ENCODE data around the gene CAMK2G.
"Not testable (repeated sequence)": the region's sequence is repeated elsewhere in the genome, so short reads cannot be mapped to it uniquely, and the experiment has no call there.

The CAMK2G gene

DNA sequence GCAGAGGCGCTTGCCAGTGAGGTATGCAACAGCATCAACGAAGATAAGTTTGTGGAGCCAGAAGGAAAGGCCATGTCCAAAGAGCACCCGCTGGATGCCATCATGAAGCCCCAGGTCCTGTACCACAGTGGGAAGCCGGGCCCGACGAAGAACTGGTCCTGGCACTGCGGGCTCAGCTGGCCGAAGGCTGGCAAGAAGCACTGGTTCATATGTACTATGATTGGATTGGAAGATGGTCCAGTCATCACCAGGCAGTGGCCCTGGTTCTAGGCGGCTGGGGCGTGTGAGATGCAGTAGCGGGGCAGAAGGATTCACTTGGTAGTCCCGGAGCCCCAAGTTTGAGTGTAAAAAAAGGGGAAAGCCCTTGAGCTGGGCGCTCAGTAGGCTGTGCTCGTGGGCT lies 66.9 kb downstream of the CAMK2G start:
- DNase-seq, result no peak

DNA sequence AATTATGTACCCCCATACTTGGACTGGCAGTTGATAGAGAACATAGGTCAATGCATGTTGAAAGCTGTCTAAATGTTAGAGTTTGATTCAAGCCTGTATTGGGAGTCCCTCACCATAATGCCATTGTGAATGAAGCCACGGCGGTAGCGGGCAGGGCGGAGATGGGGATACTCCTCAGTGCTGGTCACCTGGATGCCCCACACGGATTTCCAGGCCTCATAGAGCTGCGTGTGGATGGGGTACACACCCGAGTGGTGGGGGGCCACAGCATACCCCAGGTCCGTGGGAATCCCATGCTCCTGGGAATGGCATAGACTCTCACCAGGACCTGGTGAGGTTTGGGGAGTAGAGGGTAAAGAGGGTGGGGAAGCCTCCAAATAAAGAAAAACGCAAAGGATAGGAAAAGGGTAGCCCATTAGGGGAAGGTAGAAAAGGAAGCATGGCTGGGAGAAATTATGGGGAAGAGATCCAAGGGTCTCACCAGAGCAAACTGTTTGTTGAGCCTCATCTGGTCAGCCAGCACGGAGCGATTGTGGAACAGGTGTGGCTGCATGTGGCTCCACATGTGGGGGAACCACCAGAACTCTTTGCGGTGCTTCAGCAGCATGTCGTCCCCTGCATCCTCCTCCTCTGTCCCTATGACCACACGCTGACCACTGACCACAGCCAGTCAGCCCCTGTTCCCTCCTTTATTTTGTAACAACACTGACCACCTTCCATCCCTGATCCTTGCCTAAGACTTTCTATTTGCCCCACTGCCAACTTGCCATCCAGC lies 68.0 kb downstream of the CAMK2G start:
- no peak for DNase-seq

DNA sequence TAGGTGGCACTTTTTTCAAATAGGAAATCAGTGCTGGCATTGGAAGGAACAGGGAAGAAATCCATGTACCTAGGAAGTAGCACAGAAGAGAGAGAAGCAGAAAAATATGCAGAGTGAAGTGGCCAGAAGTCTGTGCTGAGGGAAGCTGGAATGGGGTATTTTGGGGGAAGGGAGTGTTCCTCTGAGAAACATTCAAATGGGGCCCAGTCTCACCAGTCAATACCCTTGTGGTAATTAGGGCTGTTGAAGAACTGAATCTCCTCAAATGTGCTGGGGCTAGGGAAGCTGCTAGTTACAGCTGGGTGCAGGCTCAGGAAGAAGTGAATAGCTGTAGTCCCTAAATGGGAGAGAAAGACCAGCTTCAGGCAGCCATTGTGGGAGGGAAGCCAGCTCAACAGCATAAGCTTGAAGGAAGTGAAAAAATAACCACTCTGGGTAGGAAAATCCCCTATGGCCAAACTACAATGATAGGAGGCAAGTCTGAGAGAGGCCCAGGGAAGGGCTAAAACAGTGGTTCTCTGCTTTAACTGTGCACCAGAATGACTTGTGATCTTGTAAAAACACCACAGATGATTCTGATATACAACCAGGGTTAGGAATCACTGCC lies 70.6 kb downstream of the CAMK2G start:
- no peak for DNase-seq

DNA sequence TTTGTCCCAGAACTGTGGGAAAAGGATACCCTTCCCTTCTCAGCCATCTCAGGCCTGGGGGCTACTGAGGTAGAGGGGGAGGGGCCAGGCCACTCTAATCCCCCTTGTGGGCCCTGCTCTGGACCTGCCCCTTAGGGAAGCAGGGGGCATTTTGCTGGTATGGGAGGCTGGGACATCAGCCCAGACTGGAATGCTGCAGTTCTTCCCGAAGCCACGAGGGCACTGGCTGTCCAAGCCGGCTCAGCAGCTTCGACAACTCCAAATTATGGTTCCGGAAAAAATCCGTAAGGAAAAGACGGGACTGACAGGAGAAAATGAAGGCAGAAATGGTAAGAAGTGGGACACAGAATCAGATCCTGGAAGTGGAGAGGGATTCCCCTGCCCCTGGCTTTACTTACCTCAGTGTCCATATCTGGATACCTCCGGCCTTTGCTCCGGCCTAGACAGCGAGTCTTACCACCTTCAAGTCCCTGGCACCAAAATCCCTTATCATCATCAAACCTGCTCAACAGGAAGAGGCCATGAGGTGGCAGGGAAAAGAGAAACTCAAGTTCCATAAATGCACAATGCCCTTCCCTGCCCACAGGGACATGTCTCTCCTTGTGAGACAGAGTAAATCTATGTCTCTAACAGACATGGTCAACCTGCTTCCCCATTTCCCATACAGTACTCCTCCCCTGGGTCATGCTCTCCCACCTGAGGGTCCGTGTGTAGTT lies 71.9 kb downstream of the CAMK2G start:
- no peak for DNase-seq

DNA sequence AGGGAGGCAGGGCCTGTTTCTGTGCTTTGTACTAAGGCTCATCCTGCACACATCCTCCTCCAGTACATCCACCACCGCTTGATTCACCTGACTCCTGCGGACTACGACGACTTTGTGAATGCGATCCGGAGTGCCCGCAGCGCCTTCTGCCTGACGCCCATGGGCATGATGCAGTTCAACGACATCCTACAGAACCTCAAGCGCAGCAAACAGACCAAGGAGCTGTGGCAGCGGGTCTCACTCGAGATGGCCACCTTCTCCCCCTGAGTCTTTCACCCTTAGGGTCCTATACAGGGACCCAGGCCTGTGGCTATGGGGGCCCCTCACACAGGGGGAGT lies 73.1 kb downstream of the CAMK2G start:
- DNase-seq, result no peak

DNA sequence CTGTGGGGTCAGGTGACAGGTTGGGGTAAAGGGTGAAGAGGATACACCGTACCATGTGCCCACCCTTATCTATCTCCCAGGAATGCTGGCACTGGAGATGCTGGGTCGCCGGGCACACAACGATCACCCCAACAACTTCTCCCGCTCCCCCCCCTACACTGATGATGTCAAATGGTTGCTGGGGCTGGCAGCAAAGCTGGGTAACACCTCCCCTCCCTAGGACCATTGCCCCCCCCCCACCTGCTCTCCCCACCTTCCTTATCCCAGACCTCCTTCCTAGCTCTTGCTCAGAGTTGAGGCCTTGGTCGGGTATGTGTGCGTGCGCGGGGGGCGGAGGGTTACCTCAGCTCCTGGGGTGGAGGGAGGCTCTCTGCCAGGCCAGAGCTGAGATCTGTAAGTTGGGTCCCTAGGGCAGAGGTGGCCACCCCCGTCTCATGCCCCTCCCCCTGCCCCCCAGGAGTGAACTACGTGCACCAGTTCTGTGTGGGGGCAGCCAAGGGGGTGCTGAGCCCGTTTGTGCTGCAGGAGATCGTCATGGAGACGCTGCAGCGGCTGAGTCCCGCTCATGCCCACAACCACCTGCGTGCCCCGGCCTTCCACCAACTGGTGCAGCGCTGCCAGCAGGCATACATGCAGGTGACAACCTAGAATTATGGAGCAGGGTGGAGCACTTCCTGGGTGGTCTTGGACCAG lies 73.6 kb downstream of the CAMK2G start:
- DNase-seq, result no peak

DNA sequence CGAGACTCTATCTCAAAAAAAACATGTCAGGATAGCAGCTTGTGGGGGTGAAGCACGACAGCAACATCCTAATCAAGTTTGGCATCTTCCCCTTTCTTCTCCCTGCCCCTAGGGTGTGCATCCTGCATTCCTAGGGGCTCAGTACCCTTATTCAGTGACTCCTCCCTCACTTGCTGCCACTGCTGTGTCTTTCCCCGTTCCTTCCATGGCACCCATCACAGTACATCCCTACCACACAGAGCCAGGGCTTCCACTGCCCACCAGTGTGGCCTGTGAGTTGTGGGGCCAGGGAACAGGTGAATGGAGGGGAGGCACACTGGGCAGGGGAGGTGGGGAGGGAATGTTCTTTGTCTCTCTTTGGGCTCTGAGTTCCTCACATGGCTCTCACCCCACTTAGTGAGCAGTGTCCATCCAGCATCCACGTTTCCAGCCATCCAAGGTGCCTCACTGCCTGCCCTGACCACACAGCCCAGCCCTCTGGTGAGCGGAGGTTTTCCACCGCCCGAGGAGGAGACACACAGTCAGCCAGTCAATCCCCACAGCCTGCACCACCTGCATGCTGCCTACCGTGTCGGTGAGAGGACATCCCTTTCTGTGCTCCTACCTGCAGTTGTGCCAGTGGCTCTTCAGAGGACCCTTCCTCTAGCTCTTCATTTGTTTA lies 74.3 kb downstream of the CAMK2G start:
- no peak for DNase-seq

DNA sequence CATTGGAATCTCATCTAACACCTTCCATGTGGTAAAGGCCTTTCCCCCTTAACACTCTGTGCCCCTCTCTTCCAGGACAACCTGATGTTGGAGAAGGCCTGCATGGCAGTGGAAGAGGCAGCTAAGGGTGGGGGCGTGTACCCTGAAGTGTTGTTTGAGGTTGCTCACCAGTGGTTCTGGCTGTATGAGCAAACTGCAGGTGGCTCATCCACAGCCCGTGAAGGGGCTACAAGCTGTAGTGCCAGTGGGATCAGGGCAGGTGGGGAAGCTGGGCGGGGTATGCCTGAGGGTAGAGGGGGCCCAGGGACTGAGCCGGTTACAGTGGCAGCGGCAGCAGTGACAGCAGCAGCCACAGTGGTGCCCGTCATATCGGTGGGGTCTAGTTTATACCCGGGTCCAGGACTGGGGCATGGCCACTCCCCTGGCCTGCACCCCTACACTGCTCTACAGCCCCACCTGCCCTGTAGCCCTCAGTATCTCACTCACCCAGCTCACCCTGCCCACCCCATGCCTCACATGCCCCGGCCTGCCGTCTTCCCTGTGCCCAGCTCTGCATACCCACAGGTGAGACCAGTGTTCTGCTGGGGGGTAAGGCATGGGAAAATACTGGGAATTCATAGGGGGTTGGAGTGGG lies 75.3 kb downstream of the CAMK2G start:
- DNase-seq, result no peak

DNA sequence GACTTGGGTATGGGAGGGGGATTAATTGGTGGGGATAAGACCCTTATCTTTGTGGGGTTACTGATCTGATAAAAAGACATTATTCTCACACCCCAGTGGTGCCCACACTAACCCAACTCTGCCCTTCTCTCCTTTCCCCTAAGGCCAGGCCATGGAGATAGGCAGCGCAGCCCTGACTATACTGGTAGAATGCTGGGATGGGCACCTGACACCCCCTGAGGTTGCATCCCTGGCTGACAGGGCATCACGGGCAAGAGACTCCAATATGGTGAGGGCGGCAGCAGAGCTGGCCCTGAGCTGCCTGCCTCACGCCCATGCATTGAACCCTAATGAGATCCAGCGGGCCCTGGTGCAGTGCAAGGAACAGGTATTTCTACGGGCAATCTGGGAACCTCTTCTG lies 76.3 kb downstream of the CAMK2G start:
- no peak for DNase-seq

DNA sequence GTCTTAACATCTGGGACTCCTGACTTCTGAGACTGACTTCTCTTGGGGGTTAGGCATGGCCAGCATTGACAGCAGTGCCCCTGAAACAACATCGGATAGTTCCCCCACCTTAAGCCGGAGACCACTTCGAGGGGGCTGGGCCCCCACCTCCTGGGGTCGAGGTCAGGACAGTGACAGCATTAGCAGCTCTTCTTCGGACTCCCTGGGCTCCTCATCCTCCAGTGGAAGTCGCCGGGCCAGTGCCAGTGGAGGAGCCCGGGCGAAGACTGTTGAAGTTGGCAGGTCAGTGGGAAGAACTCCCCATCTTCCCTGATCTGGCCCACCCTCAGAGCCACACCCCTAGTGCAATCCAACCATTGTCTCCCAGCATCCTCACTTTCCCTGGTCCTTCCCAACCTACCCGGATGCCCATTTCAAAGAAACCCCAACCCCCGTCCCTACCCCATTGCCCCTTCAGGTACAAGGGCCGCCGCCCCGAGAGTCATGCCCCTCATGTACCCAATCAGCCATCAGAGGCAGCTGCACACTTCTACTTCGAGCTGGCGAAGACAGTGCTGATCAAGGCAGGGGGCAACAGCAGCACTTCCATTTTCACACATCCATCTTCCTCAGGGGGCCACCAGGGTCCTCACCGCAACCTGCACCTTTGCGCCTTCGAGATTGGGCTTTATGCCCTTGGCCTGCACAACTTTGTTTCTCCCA lies 76.9 kb downstream of the CAMK2G start:
- DNase-seq, result no peak

DNA sequence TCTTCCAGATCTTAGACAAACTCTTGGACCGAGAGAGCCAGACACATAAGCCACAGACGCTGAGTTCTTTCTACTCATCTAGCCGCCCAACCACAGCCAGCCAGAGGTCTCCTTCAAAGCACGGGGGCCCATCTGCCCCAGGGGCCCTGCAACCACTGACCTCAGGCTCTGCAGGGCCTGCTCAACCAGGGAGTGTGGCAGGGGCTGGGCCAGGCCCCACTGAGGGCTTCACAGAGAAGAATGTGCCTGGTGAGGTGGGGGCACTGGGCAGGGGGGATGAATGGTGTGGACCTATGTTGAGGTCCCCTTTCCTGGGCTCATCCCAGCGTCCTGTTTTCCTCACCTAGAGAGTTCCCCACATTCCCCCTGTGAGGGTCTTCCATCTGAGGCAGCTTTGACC lies 77.6 kb downstream of the CAMK2G start:
- no peak for DNase-seq

DNA sequence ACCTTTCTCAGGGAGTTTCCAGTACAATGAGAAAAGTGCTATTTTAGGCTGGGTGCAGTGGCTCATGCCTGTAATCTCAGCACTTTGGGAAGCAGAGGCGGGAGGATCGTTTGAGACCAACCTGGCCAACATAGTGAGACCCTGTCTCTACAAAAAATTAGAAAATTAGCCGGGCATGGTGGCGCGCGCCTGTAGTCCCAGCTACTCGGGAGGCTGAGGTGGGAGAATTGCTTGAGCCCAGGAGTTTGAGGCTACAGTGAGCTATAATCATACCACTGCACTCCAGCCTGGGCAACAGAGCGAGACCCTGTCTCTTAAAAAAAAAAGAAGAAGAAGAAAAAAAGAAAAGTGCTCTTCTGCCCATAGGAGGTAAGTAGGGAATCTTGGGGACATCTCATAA lies 78.3 kb downstream of the CAMK2G start:
- DNase-seq, result not testable (repeated sequence)

DNA sequence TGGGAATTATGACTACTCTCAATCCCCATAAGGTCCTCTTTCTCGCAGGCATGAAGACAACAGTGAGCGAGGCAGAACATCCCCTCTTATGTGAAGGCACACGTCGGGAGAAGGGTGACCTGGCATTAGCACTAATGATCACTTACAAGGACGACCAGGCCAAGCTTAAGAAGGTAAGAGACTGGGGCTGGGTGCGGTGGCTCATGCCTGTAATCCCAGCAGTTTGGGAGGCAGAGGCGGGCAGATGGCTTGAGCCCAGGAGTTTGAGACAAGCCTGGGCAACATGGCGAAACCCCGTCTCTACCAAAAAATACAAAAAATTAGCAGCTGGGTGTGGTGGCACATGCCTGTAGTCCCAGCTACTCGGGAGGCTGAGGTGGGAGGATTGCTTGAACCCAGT lies 78.9 kb downstream of the CAMK2G start:
- DNase-seq, result not testable (repeated sequence)

DNA sequence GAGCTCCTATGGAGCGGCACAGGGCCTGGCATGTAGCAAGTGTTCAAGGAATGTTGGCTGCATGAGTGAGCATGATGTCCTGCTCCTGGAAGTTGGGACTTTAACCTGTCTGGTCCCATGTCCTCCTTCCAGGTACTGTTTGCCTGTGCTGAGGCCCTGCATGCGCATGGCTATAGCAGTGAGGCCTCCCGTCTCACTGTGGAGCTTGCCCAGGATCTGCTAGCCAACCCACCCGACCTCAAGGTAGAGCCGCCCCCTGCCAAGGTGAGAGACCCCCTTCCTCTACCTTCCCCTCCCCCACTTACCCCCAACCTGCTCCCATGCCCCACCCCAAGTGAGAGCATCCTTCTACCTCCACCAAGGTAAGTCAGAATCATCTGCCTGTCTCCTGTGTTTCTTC lies 80.9 kb downstream of the CAMK2G start:
- DNase-seq, result no peak

DNA sequence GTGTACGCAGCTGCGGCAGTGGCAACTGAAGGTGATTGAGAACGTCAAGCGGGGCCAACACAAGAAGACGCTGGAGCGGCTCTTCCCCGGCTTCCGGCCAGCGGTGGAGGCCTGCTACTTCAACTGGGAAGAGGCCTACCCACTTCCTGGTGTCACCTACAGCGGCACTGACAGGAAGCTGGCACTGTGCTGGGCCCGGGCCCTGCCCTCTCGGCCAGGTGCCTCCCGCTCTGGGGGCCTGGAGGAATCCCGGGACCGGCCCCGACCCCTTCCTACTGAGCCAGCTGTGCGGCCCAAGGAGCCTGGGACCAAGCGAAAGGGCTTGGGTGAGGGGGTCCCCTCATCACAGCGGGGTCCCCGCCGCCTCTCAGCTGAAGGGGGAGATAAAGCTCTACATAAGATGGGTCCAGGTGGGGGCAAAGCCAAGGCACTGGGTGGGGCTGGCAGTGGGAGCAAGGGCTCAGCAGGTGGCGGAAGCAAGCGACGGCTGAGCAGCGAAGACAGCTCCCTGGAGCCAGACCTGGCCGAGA lies 82.4 kb downstream of the CAMK2G start:
- no peak for DNase-seq

DNA sequence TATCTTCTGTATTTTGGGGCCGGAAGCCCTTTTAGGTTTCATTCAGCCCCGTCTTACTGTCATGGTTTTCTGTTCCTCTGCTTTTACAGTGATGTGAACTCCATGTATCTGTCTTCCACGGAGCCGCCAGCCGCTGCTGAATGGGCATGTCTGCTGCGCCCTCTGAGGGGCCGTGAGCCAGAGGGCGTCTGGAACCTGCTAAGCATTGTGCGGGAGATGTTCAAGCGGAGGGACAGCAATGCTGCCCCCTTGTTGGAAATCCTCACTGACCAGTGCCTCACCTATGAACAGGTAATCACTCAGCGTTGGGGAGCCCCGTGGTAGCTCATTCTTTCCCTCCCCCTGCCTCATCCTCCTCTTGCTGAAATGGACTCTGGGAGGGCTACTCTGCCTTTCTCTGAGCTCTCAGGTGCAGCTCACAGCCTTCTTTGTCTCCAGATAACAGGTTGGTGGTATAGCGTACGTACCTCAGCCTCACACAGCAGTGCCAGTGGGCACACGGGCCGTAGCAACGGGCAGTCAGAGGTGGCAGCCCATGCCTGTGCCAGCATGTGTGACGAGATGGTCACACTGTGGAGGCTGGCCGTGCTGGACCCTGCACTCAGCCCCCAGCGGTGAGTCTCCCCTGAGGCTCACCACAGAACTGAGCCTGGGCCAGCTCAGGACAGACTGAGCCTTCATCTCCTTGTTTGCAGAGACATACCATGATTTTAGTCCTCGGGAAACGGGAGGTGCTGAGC lies 83.3 kb downstream of the CAMK2G start:
- DNase-seq, result no peak

DNA sequence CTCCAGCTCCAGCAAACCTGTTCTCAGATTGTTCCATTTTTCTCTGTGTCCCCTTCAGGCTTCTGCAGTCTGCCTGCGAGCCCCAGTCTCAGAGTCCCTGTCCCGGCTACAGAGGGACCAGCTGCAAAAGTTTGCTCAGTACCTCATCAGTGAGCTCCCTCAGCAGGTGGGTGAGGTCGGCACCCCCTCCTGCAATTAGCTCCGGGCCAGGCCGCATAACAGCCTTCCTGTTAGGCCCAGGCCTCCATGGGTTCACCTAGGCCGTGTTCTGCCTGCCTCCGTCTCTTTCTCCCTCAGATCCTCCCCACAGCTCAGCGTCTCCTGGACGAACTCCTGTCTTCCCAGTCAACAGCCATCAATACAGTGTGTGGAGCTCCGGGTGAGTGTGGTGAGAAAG lies 84.7 kb downstream of the CAMK2G start:
- DNase-seq, result no peak

DNA sequence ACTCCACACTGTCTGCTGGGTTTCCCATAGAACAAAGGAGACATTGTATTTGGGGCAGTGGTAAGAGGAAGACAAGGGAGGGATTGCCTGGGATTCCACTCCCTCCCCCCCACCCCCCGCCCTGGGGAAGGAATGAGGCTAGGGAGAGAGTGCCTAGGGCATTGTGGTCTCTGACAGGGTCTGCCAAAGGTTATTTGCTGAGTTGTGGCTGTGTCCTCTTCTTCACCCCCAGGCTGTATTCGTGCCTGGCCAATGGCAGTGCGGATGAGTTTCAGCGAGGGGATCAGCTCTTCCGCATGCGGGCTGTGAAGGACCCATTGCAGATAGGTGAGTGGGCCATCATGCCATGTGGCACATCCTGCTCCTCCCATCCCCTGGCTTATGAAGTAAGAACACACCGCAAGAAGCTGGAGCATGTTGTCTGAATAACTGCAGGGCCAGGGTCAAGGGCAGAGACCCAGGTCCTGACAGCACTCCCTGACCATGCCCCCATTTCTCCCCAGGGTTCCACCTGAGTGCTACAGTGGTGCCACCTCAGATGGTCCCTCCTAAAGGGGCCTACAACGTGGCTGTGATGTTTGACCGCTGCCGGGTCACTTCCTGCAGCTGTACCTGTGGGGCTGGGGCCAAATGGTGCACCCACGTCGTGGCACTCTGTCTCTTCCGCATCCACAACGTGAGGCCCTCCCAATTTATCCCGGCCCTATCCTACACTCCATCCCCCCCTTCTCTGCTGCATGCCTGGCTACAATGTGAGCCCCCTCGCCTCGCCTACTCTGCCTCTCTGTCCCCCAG lies 85.3 kb downstream of the CAMK2G start:
- no peak for DNase-seq

DNA sequence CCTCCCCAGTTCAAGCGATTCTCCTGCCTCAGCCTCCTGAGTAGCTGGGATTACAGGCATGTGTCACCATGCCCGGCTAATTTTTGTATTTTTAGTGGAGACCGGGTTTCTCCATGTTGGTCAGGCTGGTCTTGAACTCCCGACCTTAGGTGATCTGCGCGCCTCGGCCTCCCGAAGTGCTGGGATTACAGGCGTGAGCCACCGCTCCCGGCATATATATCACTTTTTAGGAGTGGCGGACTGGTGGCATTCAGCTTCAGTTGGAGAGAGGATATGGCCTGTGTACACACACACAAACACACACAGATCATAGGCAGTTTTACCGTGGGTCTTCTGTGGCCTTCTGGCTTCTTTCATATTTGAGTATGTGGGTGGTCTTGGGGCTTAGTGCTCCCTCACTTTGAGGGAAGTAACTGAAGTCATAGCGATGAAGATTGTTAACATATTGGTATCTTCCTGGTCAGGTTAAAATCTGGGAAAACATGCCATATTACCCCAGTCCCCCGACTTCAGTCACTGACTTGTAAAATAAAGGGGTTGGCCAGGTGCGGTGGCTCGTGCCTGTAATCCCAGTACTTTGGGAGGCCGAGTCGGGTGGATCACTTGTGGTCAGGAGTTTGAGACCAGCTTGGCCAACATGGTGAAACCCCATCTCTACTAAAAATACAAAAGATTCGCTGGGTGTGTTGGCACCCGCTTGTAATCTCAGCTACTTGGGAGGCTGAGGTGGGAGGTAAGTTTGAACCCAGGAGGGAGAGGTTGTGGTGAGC lies 87.1 kb downstream of the CAMK2G start:
- not testable (repeated sequence) for DNase-seq

Data from T1000 (cell line).